Activated CD4-positive, alpha-beta T cell treated with anti-CD3 and anti-CD28 coated beads, Interleukin-2, amount 50 U/mL, for 1 hour (primary cell): ENCODE measurements around the gene FSD1L.
"Not testable (repeated sequence)": the region's sequence is repeated elsewhere in the genome, so short reads cannot be mapped to it uniquely, and the experiment has no call there.

ENCODE experiments used
- DNase-seq: peaks from one replicate; pipeline ENCODE4 v3.0.0-alpha.2; 2020

The FSD1L gene

GRCh38 chr9:105496826-105497225 lies 49.0 kb downstream of the FSD1L start:
- DNase-seq, result no peak

- DNase-seq, result no peak
Observed at GRCh38 chr9:105497704-105498103, 49.9 kb downstream of the FSD1L start.

GRCh38 chr9:105500108-105500766 lies 52.4 kb downstream of the FSD1L start:
- DNase-seq, result no peak

- no peak for DNase-seq
Observed at GRCh38 chr9:105501414-105501813, 53.6 kb downstream of the FSD1L start.

- DNase-seq, result no peak
Observed at GRCh38 chr9:105502276-105502675, 54.4 kb downstream of the FSD1L start.

GRCh38 chr9:105503881-105504280 lies 56.0 kb downstream of the FSD1L start:
- DNase-seq, result no peak

- DNase-seq, result no peak
Observed at GRCh38 chr9:105507096-105507790, 59.4 kb downstream of the FSD1L start.

- no peak for DNase-seq
Observed at GRCh38 chr9:105508530-105508929, 60.7 kb downstream of the FSD1L start.

- DNase-seq, result no peak
Observed at GRCh38 chr9:105510024-105510423, 62.2 kb downstream of the FSD1L start.

GRCh38 chr9:105511446-105511845 lies 63.6 kb downstream of the FSD1L start:
- no peak for DNase-seq

- DNase-seq, result no peak
Observed at GRCh38 chr9:105515811-105516413, 68.1 kb downstream of the FSD1L start.

GRCh38 chr9:105519710-105520369 lies 72.0 kb downstream of the FSD1L start:
- DNase-seq, result peak; percentile 10

- not testable (repeated sequence) for DNase-seq
Observed at GRCh38 chr9:105520992-105521391, 73.2 kb downstream of the FSD1L start.

GRCh38 chr9:105522618-105523385 lies 75.0 kb downstream of the FSD1L start:
- DNase-seq, result not testable (repeated sequence)

GRCh38 chr9:105531530-105531929 lies 83.7 kb downstream of the FSD1L start:
- no peak for DNase-seq

GRCh38 chr9:105535920-105536668 lies 88.3 kb downstream of the FSD1L start:
- DNase-seq, result no peak

GRCh38 chr9:105539452-105539851 lies 91.6 kb downstream of the FSD1L start:
- no peak for DNase-seq

GRCh38 chr9:105541838-105542237 lies 94.0 kb downstream of the FSD1L start:
- no peak for DNase-seq

- DNase-seq, result no peak
Observed at GRCh38 chr9:105554042-105554441, 106.2 kb downstream of the FSD1L start.

GRCh38 chr9:105557804-105558610 lies 110.2 kb downstream of the FSD1L start, which contains the start of gene FKTN:
Gene FKTN (plus strand): TSS chr9:105558131. CDS start chr9:105575033, 16,902 bp downstream.
- DNase-seq, result peak; percentile 76

GRCh38 chr9:105572455-105572854 lies 124.6 kb downstream of the FSD1L start:
- DNase-seq, result no peak
